Retinal pigment epithelial cell (primary cell): ENCODE results near the gene WNT3.

Experiments used
- DNase-seq: peaks from one replicate; pipeline ENCODE4 v3.0.0-alpha.2; 2010; ENCODE audit warnings: low read depth
- H3K4me3 ChIP-seq: 2 replicates; pipeline ENCODE4 v1.5.1; 2011; ENCODE audit warnings: mild to moderate bottlenecking, low read length, control low read depth, moderate library complexity
- TF ChIP-seq, protein P1 (sequence below): conservative IDR thresholded peaks from 2 replicates; pipeline ENCODE4 v1.5.1; 2011; ENCODE audit warnings: low read depth, low read length, control low read depth, inconsistent platforms

Gene WNT3

DNA sequence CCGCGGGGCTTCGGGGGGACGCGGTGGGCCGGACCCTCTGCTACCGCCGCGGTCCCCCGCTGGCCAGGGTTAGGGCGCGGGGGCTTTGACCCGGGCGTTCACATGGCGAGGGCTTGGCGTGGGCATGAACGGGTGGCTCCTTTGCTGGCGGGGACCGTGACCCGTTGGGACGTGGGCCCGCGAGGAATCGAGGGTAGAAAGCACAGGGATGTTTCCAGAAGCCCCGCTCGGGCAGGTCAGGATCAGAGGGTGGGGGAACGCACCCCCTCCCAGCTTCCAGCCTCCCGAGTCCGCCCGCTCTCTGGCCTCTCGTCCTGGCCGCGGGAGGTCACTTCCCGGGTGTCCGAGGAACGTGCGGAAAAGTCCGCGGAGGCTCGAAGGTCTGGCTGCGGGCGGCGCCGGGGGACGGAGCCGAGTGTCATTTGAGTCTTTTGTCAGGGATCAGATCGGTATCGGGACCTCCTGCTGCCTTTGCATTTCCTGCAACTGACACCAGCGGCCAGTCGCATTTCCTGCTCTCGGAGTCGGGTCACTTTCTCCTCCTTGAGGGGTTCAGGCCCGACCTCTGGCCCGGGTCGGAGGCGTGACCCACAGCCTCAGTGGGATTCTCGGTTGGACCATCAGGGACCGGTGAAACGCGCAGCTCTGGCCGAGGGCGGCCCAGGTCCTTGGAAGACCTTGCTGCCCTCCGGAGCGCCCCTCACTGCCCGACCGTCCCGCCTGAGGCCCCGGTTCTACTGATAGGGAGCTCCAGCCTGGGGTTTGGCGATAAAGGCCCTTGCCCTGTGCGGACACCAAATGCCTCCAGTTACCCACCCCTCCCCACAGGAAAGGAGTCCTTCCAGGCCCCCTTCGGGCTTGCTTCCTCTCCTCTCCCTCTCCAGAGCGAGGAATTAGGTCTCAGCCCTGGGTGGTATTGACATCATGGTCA lies 702 bp upstream of the WNT3 start:
- TF ChIP-seq, protein P1, sequence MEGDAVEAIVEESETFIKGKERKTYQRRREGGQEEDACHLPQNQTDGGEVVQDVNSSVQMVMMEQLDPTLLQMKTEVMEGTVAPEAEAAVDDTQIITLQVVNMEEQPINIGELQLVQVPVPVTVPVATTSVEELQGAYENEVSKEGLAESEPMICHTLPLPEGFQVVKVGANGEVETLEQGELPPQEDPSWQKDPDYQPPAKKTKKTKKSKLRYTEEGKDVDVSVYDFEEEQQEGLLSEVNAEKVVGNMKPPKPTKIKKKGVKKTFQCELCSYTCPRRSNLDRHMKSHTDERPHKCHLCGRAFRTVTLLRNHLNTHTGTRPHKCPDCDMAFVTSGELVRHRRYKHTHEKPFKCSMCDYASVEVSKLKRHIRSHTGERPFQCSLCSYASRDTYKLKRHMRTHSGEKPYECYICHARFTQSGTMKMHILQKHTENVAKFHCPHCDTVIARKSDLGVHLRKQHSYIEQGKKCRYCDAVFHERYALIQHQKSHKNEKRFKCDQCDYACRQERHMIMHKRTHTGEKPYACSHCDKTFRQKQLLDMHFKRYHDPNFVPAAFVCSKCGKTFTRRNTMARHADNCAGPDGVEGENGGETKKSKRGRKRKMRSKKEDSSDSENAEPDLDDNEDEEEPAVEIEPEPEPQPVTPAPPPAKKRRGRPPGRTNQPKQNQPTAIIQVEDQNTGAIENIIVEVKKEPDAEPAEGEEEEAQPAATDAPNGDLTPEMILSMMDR = no peak

DNA sequence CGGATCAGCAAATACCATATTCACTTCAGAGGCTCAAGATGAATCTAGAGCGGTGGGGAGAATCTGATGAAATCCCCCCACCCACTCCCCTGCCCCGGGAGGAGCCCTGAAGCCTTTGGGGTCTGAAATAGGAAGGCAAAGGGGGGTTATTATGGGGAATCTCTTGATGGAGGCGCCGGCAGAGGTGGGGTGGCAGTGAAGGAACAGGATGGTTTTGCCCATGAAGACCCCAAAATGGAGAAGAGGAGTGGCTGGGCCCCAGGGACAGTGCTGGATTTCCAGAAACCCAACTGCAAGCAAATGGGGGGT lies 637 bp downstream of the WNT3 start:
- H3K4me3 ChIP-seq = no peak overlapping the region
- no peak for DNase-seq
- TF ChIP-seq, protein P1 = no peak

More for the DNA sequence above, 702 bp upstream of the WNT3 start:
- H3K4me3 ChIP-seq = peak overlapping the region; percentile 29
- DNase-seq = no peak

DNA sequence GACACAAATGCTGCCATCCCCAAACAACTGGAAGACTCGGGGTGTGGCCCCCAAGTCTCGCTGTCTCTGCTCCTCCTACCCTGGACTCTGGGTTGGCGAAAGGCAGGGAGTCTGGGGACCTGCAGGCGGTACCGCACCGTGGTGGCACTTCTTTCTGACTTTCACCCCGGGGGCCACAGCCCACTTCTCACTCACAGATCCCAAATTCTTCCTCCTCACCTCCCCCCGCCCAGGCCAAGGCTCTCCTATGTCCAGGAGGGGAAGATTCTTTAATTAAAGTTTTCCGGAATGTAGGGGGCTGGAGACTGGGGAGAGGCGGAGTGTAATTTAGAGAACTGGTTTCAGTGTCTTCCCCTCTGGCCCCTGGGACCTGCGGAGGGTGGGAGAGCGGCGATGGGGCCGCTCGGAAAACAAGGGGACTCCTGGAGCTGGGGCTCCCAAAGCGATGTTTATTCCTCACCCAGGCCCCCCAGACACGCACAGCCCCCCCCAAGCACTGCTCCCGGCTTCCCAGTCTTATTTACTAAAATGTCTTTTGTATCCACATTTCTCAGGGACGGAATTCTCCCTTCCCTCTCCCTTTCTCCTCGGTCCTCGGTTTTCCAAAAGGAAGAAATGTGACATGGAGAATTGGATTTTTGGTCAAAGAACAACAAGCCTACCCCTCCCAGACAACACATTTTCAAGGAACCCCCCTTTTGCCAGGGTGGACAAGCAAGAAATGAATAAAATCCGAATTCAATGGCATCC lies 1.2 kb downstream of the WNT3 start:
- H3K4me3 ChIP-seq = no peak overlapping the region
- no peak for DNase-seq
- TF ChIP-seq, protein P1 = no peak

DNA sequence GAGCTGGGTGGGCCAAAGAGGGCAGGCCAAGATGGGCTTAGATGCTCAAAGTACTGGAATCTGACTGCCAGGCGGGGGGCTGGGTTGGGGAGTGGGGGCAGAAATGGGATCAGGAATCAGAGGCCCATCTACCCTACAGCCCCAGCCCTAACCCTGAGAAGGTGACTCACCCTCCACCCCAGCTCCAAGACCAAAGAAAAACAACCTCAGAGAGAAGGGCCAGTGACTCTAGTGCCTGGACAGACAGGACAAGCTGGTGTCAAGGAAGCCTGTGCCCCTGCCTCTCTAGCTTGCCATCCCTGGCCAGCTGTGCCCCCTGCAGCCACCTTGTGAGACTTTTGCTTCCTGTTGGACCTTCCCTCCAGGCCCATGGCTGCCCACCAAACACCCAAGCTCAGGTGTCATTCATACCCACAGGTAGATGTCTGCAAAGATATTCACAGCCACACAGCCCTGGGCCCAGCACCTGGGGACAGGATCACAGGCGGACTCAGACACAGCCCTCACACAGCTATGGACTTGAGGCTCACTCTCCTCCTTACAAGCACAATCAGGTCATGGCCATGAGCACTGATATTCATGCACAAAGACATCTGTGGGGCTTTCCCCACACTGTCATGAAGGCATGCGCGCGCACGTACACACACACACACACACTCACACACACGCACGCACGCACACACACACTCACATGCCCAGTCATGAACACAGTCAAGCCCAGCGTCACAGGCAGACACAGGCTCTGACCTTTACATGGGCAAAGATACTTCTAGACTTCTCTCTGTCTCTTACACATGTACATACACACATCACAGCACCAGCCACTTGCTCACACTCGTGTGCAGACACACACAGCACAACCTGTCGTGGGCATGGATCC lies 2.8 kb downstream of the WNT3 start:
- TF ChIP-seq, protein P1 = no peak
- H3K4me3 ChIP-seq = no peak overlapping the region
- DNase-seq = no peak

DNA sequence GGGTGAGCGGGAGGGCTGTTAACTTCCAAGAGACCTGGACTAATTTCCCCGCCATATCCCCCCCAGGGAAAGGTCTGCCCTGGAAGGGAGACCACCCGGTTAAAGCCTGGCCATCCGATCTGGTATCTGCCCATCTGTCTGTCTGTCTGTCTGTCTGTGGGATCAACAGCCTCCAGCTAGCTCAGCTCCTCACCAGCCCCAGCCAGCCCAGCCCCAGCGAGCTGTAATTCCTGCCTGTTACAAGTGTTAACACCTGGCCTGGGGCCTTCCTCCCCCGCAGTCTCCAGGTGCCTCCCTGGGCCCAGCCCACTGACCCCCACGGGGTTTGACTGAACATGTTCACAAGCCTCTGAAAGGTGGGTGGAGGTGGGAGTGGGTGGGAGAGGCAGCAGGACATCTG lies 4.0 kb downstream of the WNT3 start:
- H3K4me3 ChIP-seq = no peak overlapping the region
- TF ChIP-seq, protein P1 = no peak
- no peak for DNase-seq

DNA sequence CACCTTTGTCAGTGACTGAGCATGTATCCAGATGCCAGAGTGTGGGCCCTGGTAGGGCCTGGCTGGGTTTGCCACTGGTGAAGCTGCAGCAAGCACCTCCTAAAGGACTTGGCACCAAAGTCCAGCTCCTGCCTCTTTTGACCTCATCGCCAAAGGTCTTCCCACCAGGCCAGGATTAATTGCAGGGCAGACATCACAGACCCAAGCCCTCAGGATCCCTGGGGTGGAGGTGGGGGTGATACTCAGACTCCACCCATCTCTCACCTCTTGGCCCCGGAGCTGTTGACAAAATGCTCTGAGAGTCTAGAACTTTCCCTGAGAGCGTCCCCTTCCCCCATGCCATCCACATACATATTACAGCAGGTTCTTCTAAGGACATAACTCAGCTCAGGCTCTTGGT lies 4.6 kb downstream of the WNT3 start:
- DNase-seq = no peak
- TF ChIP-seq, protein P1 = no peak
- no peak overlapping the region for H3K4me3 ChIP-seq
